Osteoblast (primary cell): ENCODE measurements around the gene LEF1. TPM values are rescaled to one million over a fixed set of nuclear protein-coding genes. Genes with fewer than 3 reads are reported as not detected.

Experiments
- DNase-seq: peaks from one replicate; pipeline ENCODE4 v3.0.0; 2011; ENCODE audit warnings: low spot score, mixed read lengths; ENCODE audit not compliant: insufficient read length; ENCODE audit errors: missing footprints
- H2AFZ ChIP-seq: 2 replicates; pipeline ENCODE4 v1.6.0; 2011; ENCODE audit warnings: mild to moderate bottlenecking, low read length
- H3K27ac ChIP-seq: 2 replicates; pipeline ENCODE4 v1.5.1; 2011; ENCODE audit warnings: mild to moderate bottlenecking, low read depth, low read length, moderate library complexity
- H3K27me3 ChIP-seq: 2 replicates; pipeline ENCODE4 v1.6.0; 2012; ENCODE audit warnings: mild to moderate bottlenecking, control low read depth, inconsistent platforms, low read length, moderate library complexity; ENCODE audit not compliant: insufficient read depth
- H3K36me3 ChIP-seq: 2 replicates; pipeline ENCODE4 v1.5.1; 2011; ENCODE audit warnings: mild to moderate bottlenecking, low read length, control low read depth, moderate library complexity; ENCODE audit not compliant: insufficient read depth
- H3K4me1 ChIP-seq: 2 replicates; pipeline ENCODE4 v1.5.1; 2011; ENCODE audit warnings: mild to moderate bottlenecking, low read length, control low read depth, moderate library complexity; ENCODE audit not compliant: insufficient read depth
- H3K4me2 ChIP-seq: 2 replicates; pipeline ENCODE4 v1.6.0; 2011; ENCODE audit warnings: mild to moderate bottlenecking, low read length; ENCODE audit not compliant: insufficient read depth
- H3K4me3 ChIP-seq: fragments of 200-600 bp; sonication (generic); 3 replicates; pipeline ENCODE4 v1.5.1; 2012; ENCODE audit warnings: mild to moderate bottlenecking, low read length, inconsistent platforms; ENCODE audit not compliant: insufficient read depth
- H3K79me2 ChIP-seq: 2 replicates; pipeline ENCODE4 v1.6.0; 2012; ENCODE audit warnings: mild to moderate bottlenecking, low read length, control low read depth, inconsistent platforms; ENCODE audit not compliant: insufficient read depth
- H3K9me3 ChIP-seq: 2 replicates; pipeline ENCODE4 v1.5.1; 2011; ENCODE audit warnings: low read depth, low read length, control low read depth
- H4K20me1 ChIP-seq: 2 replicates; pipeline ENCODE4 v1.6.0; 2012; ENCODE audit warnings: mild to moderate bottlenecking, low read length, control low read depth; ENCODE audit not compliant: insufficient read depth
- total RNA-seq: library from RNA; depleted of rRNA; stranded (reverse); fragments of >200 nt; gene quantifications from 2 replicates; pipeline ENCODE4 v1.2.3, GENCODE V29; 2012
- TF ChIP-seq, protein P1 (sequence below): IDR thresholded peaks from 2 replicates; pipeline ENCODE4 v1.5.1; 2011; ENCODE audit warnings: mild to moderate bottlenecking, low read depth, low read length, moderate library complexity; ENCODE audit errors: extremely low read depth

The LEF1 gene
- total RNA-seq, 1 donor = 5.8 TPM

DNA sequence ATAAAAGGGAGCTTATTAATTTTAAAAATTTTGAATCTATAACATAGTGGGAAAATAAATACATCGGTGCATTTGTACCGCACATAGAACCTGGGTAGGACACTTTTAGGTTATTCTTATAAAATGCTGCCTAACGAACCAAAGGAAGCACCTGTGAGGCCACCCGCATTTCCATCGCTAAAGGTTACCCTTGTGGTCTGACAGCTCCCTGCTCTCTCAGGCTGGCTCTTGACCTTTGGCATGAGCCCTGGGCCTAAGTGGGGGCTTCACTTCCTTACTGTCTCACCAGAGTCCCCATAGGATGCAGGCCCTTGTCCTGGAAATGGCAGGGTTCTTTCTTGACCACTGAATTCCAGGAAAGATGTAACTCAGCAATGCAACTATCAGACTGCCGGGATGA is 133.0 kb downstream of the LEF1 start:
- Histone ChIP-seq H4K20me1 (no peaks in the 10 kb centered on the region), H3K9me3 (no peaks in the 10 kb centered on the region), H3K4me2 (no peak overlapping the region), H3K36me3 (peaks cover 16% of the 10 kb centered on the region), H3K79me2 (no peaks in the 10 kb centered on the region), H2AFZ (no peak overlapping the region), H3K4me1 (no peaks in the 10 kb centered on the region), H3K27me3 (no peaks in the 10 kb centered on the region), H3K27ac (no peak overlapping the region), H3K4me3 (no peak overlapping the region)
- no peak for DNase-seq
- TF ChIP-seq, protein P1, sequence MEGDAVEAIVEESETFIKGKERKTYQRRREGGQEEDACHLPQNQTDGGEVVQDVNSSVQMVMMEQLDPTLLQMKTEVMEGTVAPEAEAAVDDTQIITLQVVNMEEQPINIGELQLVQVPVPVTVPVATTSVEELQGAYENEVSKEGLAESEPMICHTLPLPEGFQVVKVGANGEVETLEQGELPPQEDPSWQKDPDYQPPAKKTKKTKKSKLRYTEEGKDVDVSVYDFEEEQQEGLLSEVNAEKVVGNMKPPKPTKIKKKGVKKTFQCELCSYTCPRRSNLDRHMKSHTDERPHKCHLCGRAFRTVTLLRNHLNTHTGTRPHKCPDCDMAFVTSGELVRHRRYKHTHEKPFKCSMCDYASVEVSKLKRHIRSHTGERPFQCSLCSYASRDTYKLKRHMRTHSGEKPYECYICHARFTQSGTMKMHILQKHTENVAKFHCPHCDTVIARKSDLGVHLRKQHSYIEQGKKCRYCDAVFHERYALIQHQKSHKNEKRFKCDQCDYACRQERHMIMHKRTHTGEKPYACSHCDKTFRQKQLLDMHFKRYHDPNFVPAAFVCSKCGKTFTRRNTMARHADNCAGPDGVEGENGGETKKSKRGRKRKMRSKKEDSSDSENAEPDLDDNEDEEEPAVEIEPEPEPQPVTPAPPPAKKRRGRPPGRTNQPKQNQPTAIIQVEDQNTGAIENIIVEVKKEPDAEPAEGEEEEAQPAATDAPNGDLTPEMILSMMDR = no peak

DNA sequence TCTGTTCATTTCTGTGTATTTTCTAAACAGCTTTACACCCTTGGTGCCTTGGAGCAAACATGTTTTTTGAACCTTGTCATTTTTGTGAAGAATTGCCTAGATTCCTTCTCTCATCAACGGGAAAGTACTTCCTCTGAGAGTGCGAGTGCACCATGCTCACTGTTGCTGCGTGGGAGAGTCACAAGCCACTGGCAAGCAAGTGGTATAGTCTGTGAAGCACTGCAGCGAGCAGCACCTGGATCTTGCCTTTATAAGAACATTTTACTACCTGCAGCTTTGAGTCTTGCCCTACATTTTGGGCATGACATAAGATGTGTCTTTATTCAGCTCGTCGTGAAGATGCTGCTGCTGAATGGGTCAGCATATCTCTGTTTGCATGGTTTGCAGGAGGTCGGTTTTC is 134.2 kb downstream of the LEF1 start:
- H3K4me3 ChIP-seq = no peak overlapping the region
- H3K4me2 ChIP-seq = no peak overlapping the region
- peaks cover 16% of the 10 kb centered on the region for H3K36me3 ChIP-seq
- no peak for DNase-seq
- no peak overlapping the region for H2AFZ ChIP-seq
- no peaks in the 10 kb centered on the region for H3K27me3 ChIP-seq
- H4K20me1 ChIP-seq = no peaks in the 10 kb centered on the region
- no peaks in the 10 kb centered on the region for H3K79me2 ChIP-seq
- peaks cover 7% of the 10 kb centered on the region for H3K4me1 ChIP-seq
- H3K9me3 ChIP-seq = no peaks in the 10 kb centered on the region
- TF ChIP-seq, protein P1 = no peak
- no peak overlapping the region for H3K27ac ChIP-seq

DNA sequence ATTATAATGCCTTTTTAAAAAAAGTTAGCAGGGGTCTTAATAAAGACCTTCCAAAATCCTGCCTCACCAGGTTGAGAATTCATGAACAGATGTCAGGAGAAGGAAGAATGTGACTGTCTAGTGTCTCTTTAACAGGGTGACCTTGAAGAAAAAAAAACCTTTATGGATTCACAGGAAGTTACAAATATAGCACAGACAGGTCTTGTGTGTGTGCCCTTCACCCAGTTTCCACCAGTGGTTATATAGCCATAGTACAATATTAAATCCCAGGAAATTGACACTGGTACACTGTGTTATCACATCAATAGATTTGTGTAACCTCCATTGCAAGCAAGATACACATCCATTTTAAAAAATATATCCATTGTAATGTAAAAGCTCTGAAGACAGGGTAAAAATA is 135.4 kb downstream of the LEF1 start:
- H3K79me2 ChIP-seq = no peaks in the 10 kb centered on the region
- no peak overlapping the region for H3K4me3 ChIP-seq
- H2AFZ ChIP-seq = no peak overlapping the region
- no peak overlapping the region for H3K27ac ChIP-seq
- H4K20me1 ChIP-seq = no peaks in the 10 kb centered on the region
- peak; percentile 3 for DNase-seq
- no peak overlapping the region for H3K4me2 ChIP-seq
- H3K9me3 ChIP-seq = no peaks in the 10 kb centered on the region
- H3K4me1 ChIP-seq = peaks cover 14% of the 10 kb centered on the region
- no peaks in the 10 kb centered on the region for H3K27me3 ChIP-seq
- TF ChIP-seq, protein P1 = no peak
- peaks cover 16% of the 10 kb centered on the region for H3K36me3 ChIP-seq

DNA sequence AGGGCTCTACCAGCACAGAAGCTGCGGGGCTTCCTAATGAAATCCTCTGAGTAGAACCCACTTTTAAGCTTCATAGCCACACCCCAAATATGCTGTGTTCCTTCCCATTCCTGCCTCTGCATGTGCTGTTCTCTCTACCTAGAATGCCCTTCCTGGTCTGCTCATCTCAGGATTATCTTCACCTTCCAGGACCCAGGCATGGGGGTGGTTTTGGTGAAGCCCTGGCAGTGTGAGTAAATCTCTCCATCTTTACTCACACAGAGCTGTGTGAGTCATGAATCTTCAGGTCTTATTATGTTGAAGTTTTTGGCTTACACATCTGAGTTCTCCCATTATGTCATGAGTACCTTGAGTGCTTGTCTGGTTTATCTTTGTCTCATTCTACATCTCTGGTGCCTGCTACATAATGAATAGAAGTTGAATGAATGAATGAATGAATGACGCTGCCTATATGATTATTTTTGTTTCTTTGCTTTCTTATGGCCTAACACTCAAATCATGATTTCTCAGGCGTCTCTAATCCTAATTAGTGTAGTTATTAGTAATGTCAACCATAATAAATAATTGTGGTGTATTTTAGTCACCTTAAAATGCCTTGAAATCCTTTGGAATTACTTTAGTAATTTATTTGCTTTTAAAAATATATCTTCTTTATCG is 137.2 kb downstream of the LEF1 start:
- Histone ChIP-seq H3K27ac (no peak overlapping the region), H3K79me2 (no peaks in the 10 kb centered on the region), H4K20me1 (no peaks in the 10 kb centered on the region), H3K4me1 (peaks cover 14% of the 10 kb centered on the region), H2AFZ (no peak overlapping the region), H3K4me3 (no peak overlapping the region), H3K27me3 (no peaks in the 10 kb centered on the region), H3K9me3 (no peaks in the 10 kb centered on the region), H3K4me2 (no peak overlapping the region), H3K36me3 (peaks cover 16% of the 10 kb centered on the region)
- peak; percentile 67 for DNase-seq
- TF ChIP-seq, protein P1 = no peak
